IMR-90 (cell line): ENCODE measurements around the gene LRRC2. TPM values are rescaled to one million over a fixed set of nuclear protein-coding genes. Genes with fewer than 3 reads are reported as not detected.

ENCODE experiments used
- ATAC-seq: fragments of 200-7000 bp; cut with Tn5 transposase; 2 replicates; pipeline ENCODE4 v1.9.1; 2020; ENCODE audit warnings: low read depth, mild to moderate bottlenecking, moderate library complexity
- BruUV-seq: library from RNA; stranded (reverse); fragments of 400-500 nt; replicated peaks from 2 replicates; lab custom pipeline; 2021; lab: Mats Ljungman, UMichigan
- CTCF ChIA-PET: fragments of 300-600 bp; formaldehyde crosslinking; extraction: SDS; loops from one replicate; lab custom pipeline; 2021; ENCODE audit warnings: antibody characterized with exemption; lab: Yijun Ruan, JAX
- POLR2A ChIA-PET: fragments of 300-600 bp; sonication (Branson Sonifier 250); formaldehyde crosslinking; loops from one replicate; lab custom pipeline; 2022; ENCODE audit warnings: antibody characterized with exemption; ENCODE audit not compliant: unreplicated experiment; lab: Charles Lee
- DNase-seq: peaks from one replicate; pipeline ENCODE4 v3.0.0; 2013
- H2AFZ ChIP-seq: replicated peaks from 2 replicates; pipeline ENCODE3; 2013; ENCODE audit warnings: low read length, mild to moderate bottlenecking; ENCODE audit not compliant: poor library complexity
- H2AK5ac ChIP-seq: 2 replicates; pipeline ENCODE4 v1.6.1; 2013; ENCODE audit warnings: low read depth, low read length, inconsistent platforms
- H2AK9ac ChIP-seq: replicated peaks from 2 replicates; pipeline ENCODE3; 2013; ENCODE audit warnings: mild to moderate bottlenecking, low read depth, low read length, moderate library complexity; ENCODE audit not compliant: poor library complexity
- H2BK120ac ChIP-seq: 2 replicates; pipeline ENCODE4 v1.6.1; 2013; ENCODE audit warnings: low read depth, low read length, inconsistent platforms
- H2BK15ac ChIP-seq: 3 replicates; pipeline ENCODE4 v1.6.1; 2013; ENCODE audit warnings: low read depth, low read length, inconsistent platforms
- H2BK20ac ChIP-seq: 2 replicates; pipeline ENCODE4 v1.6.1; 2013; ENCODE audit warnings: low read depth, mild to moderate bottlenecking, inconsistent platforms, low read length, moderate library complexity
- H2BK5ac ChIP-seq: 2 replicates; pipeline ENCODE4 v1.6.1; 2013; ENCODE audit warnings: mild to moderate bottlenecking, low read depth, low read length, inconsistent platforms; ENCODE audit not compliant: poor library complexity, severe bottlenecking
- H3K14ac ChIP-seq: replicated peaks from 2 replicates; pipeline ENCODE4 v1.6.1; 2013; ENCODE audit warnings: low read depth, low read length, inconsistent platforms
- H3K18ac ChIP-seq: 2 replicates; pipeline ENCODE4 v1.6.1; 2013; ENCODE audit warnings: low read depth, low read length, control low read depth
- H3K23ac ChIP-seq: 2 replicates; pipeline ENCODE4 v1.6.1; 2013; ENCODE audit warnings: low read depth, low read length, inconsistent platforms
- H3K27ac ChIP-seq: 2 replicates; pipeline ENCODE4 v1.5.1; 2013; ENCODE audit warnings: mild to moderate bottlenecking, control low read depth, low read length; ENCODE audit not compliant: insufficient read depth
- H3K27me3 ChIP-seq: 2 replicates; pipeline ENCODE4 v1.6.1; 2013; ENCODE audit warnings: low read length; ENCODE audit not compliant: control insufficient read depth, insufficient read depth
- H3K36me3 ChIP-seq: 2 replicates; pipeline ENCODE4 v1.6.1; 2013; ENCODE audit warnings: low read length, mixed read lengths; ENCODE audit not compliant: control insufficient read depth, insufficient read depth
- H3K4ac ChIP-seq: 2 replicates; pipeline ENCODE4 v1.6.1; 2013; ENCODE audit warnings: low read depth, low read length, inconsistent platforms
- H3K4me1 ChIP-seq: 2 replicates; pipeline ENCODE4 v1.6.1; 2013; ENCODE audit warnings: low read length, mixed read lengths; ENCODE audit not compliant: control insufficient read depth, insufficient read depth
- H3K4me2 ChIP-seq: 2 replicates; pipeline ENCODE4 v1.6.1; 2013; ENCODE audit warnings: low read depth, mild to moderate bottlenecking, control low read depth, low read length, moderate library complexity
- H3K4me3 ChIP-seq: 2 replicates; pipeline ENCODE4 v1.5.1; 2013; ENCODE audit warnings: low read depth, mild to moderate bottlenecking, control low read depth, low read length, moderate library complexity; ENCODE audit not compliant: insufficient read depth
- H3K56ac ChIP-seq: 2 replicates; pipeline ENCODE4 v1.6.1; 2013; ENCODE audit warnings: low read length, inconsistent platforms; ENCODE audit not compliant: insufficient read depth; ENCODE audit errors: extremely low read depth
- H3K79me1 ChIP-seq, 2 experiments: 2 replicates each; pipeline ENCODE4 v1.6.1; 2013; ENCODE audit warnings: low read length in 2 of 2, inconsistent platforms in 1 of 2, low read depth in 1 of 2
- H3K9ac ChIP-seq: 2 replicates; pipeline ENCODE4 v1.6.1; 2013; ENCODE audit warnings: low read depth, low read length, control low read depth
- H3K9me1 ChIP-seq: 2 replicates; pipeline ENCODE4 v1.6.1; 2013; ENCODE audit warnings: low read length, inconsistent platforms; ENCODE audit not compliant: insufficient read depth
- H3K9me3 ChIP-seq: 2 replicates; pipeline ENCODE4 v1.6.1; 2013; ENCODE audit warnings: low read length; ENCODE audit not compliant: control insufficient read depth, insufficient read depth
- H4K20me1 ChIP-seq: 2 replicates; pipeline ENCODE4 v1.6.1; 2013; ENCODE audit warnings: low read length, inconsistent platforms; ENCODE audit not compliant: insufficient read depth
- H4K5ac ChIP-seq: 2 replicates; pipeline ENCODE4 v1.6.1; 2013; ENCODE audit warnings: mild to moderate bottlenecking, low read depth, low read length, control low read depth
- H4K8ac ChIP-seq, 2 experiments: 2 replicates each; pipeline ENCODE4 v1.6.1; 2013; ENCODE audit warnings: low read depth in 2 of 2, low read length in 2 of 2, control low read depth in 1 of 2, inconsistent platforms in 1 of 2
- H4K91ac ChIP-seq: 2 replicates; pipeline ENCODE4 v1.6.1; 2013; ENCODE audit warnings: low read depth, low read length, inconsistent platforms; ENCODE audit not compliant: insufficient read depth
- BHLHE40 ChIP-seq: fragments of 150-350 bp; IDR thresholded peaks from 2 replicates; pipeline ENCODE4 v1.6.1; 2016; ENCODE audit warnings: mild to moderate bottlenecking, low read depth, low read length
- CHD1 ChIP-seq: IDR thresholded peaks from 2 replicates; pipeline ENCODE4 v1.6.1; 2012; ENCODE audit warnings: low read depth, low read length, improper control_type of control experiment
- POLR2A ChIP-seq: IDR thresholded peaks from 2 replicates; pipeline ENCODE4 v1.6.1; 2012; ENCODE audit warnings: mild to moderate bottlenecking, low read depth, low read length
- RAD21 ChIP-seq: IDR thresholded peaks from 2 replicates; pipeline ENCODE4 v1.6.1; 2012; ENCODE audit warnings: low read length, improper control_type of control experiment
- USF2 ChIP-seq: fragments of 150-350 bp; IDR thresholded peaks from 2 replicates; pipeline ENCODE4 v1.6.1; 2017; ENCODE audit warnings: mild to moderate bottlenecking, antibody characterized with exemption, low read length, low read depth
- WGBS, 2 experiments: methylation state at CpG; one replicate each; pipeline versions ENCODE4 v1.1.5 to v1.1.7; 2013; ENCODE audit warnings: missing lambda C conversion rate in 2 of 2; ENCODE audit not compliant: insufficient read length in 1 of 2; ENCODE audit errors: extremely low coverage in 2 of 2; 5-methylcytosine and 5-hydroxymethylcytosine counted together
- dilution Hi-C: fragments of 300-500 bp; cut with HindIII; formaldehyde crosslinking; loops from one replicate; pipeline ENCODE4 v1.14.3; 2018; ENCODE audit warnings: low sequenced_read_pairs; ENCODE audit not compliant: unreplicated experiment
- in situ Hi-C: fragments of 300-500 bp; cut with MboI; formaldehyde crosslinking; loops from 3 replicates; pipeline ENCODE4 v1.14.3; 2019; ENCODE audit warnings: low sequenced_read_pairs, inconsistent platforms, mixed read lengths
- intact Hi-C: fragments of 100-400 bp; cut with micrococcal nuclease; formaldehyde crosslinking; loops from 2 replicates; pipeline ENCODE4 v1.10.0; 2022
- polyA plus RNA-seq, 3 experiments: library from polyadenylated mRNA; depleted of rRNA; stranded (reverse); fragments of >200 nt; gene quantifications; 2 replicates each; pipeline ENCODE4 v1.2.3, GENCODE V29; 2012; ENCODE audit warnings: low replicate concordance in 1 of 3
- total RNA-seq: library from RNA; depleted of rRNA; stranded (reverse); fragments of >200 nt; gene quantifications from 2 replicates; pipeline ENCODE4 v1.2.3, GENCODE V29; 2012

Gene LRRC2
- total and polyA plus RNA-seq, 2 of the 4 experiments (the other 2 are of a cell fraction): 2.9 to 4.1 TPM

- Histone ChIP-seq H2BK5ac (no peak overlapping the region), H3K4me2 (no peak overlapping the region), H2AK5ac (peak overlapping the region; percentile 17; the same call in 1 of the 2 replicates), H4K91ac (no peak overlapping the region), H2AK9ac (no peak overlapping the region), H4K20me1 (no peaks in the 10 kb centered on the region), H4K5ac (no peak overlapping the region), H3K36me3 (peaks cover 13% of the 10 kb centered on the region; the same call in 1 of the 2 replicates), H3K4me3 (no peak overlapping the region), H2BK20ac (no peak overlapping the region), H4K8ac (no peak overlapping the region), H2BK120ac (no peak overlapping the region; the same call in 1 of the 2 replicates), H2BK15ac (no peak overlapping the region), H3K9ac (no peak overlapping the region), H2AFZ (no peak overlapping the region), H3K79me1 (no peaks in the 10 kb centered on the region; a peak in 1 of 4 replicates), H3K4me1 (peaks cover 13% of the 10 kb centered on the region), H3K18ac (no peak overlapping the region), H3K56ac (no peak overlapping the region), H3K9me3 (no peaks in the 10 kb centered on the region), H3K4ac (0 out of 2 replicates have a peak overlapping the region, but pooled peaks have one; percentile 37), H3K27ac (no peak overlapping the region), H3K23ac (no peak overlapping the region), H3K14ac (no peak overlapping the region), H3K9me1 (peaks cover 20% of the 10 kb centered on the region), H3K27me3 (no peaks in the 10 kb centered on the region)
- no CpG with 5 or more reads among the region's 5 CpGs for WGBS, 2 experiments
- CTCF ChIA-PET: no interaction called here
- TF ChIP-seq BHLHE40: no peak
- TF ChIP-seq CHD1: no peak
- no peak for TF ChIP-seq POLR2A
- no peak for TF ChIP-seq RAD21
- TF ChIP-seq USF2: no peak
- intact Hi-C loops (no loop called here), dilution Hi-C loops (no loop called here), in situ Hi-C loops (no loop called here)
- no peak for DNase-seq
- BruUV-seq: no TSS peak
- POLR2A ChIA-PET: no interaction called here
- no peak for ATAC-seq
Observed at GRCh38 chr3:46535746-46536145, 30.4 kb downstream of the LRRC2 start.
